Smooth muscle cell (in vitro differentiated cells): ENCODE results near the gene MAB21L1. TPM values are rescaled to one million over a fixed set of nuclear protein-coding genes. Genes with fewer than 3 reads are reported as not detected.
A peak's percentile ranks its signal among the peaks of the same experiment; 100 is the strongest.

ENCODE experiments used
- DNase-seq: peaks from one replicate; lab custom pipeline; 2025; ENCODE audit not compliant: unreplicated experiment; lab: John Stamatoyannopoulos, UW
- H2AFZ ChIP-seq: fragments of 200-600 bp; sonication (generic); 2 replicates; pipeline ENCODE4 v1.6.0; 2016; ENCODE audit warnings: antibody characterized with exemption, low read depth, mild to moderate bottlenecking
- H3F3A ChIP-seq: fragments of 200-600 bp; sonication (generic); 2 replicates; pipeline ENCODE4 v1.6.0; 2017; ENCODE audit warnings: antibody characterized with exemption, low read depth
- H3K27ac ChIP-seq: fragments of 200-600 bp; sonication (generic); 2 replicates; pipeline ENCODE4 v1.5.1; 2016; ENCODE audit warnings: low read depth, mild to moderate bottlenecking
- H3K27me3 ChIP-seq: fragments of 200-600 bp; sonication (generic); 2 replicates; pipeline ENCODE4 v1.6.1; 2016; ENCODE audit warnings: low read depth, mild to moderate bottlenecking
- H3K36me3 ChIP-seq: fragments of 200-600 bp; sonication (generic); 2 replicates; pipeline ENCODE4 v1.5.1; 2016; ENCODE audit warnings: low read depth
- H3K4me1 ChIP-seq: fragments of 200-600 bp; sonication (generic); 2 replicates; pipeline ENCODE4 v1.5.1; 2016; ENCODE audit warnings: low read depth
- H3K4me2 ChIP-seq: fragments of 200-600 bp; sonication (generic); 2 replicates; pipeline ENCODE4 v1.6.0; 2016; ENCODE audit warnings: mild to moderate bottlenecking
- H3K4me3 ChIP-seq: fragments of 200-600 bp; sonication (generic); 2 replicates; pipeline ENCODE4 v1.5.1; 2016; ENCODE audit warnings: mild to moderate bottlenecking
- H3K79me2 ChIP-seq: fragments of 200-600 bp; sonication (generic); 2 replicates; pipeline ENCODE4 v1.6.0; 2016; ENCODE audit warnings: low read depth, mild to moderate bottlenecking
- H3K9ac ChIP-seq: fragments of 200-600 bp; sonication (generic); 2 replicates; pipeline ENCODE4 v1.6.0; 2016; ENCODE audit warnings: low read depth
- H3K9me3 ChIP-seq: fragments of 200-600 bp; sonication (generic); replicated peaks from 2 replicates; pipeline ENCODE4 v1.5.1; 2016; ENCODE audit warnings: low read depth
- H4K20me1 ChIP-seq: fragments of 200-600 bp; sonication (generic); 2 replicates; pipeline ENCODE4 v1.6.0; 2016; ENCODE audit warnings: low read depth
- WGBS: methylation state at CpG from one replicate; pipeline ENCODE4 v1.1.7; 2016; ENCODE audit warnings: low lambda C conversion rate; 5-methylcytosine and 5-hydroxymethylcytosine counted together
- polyA plus RNA-seq: library from polyadenylated mRNA; unstranded; fragments of >200 nt; fragmentation: Nextera tagmentation; extraction: Ambion mirVana; gene quantifications from 2 replicates; pipeline ENCODE4 v1.2.1, GENCODE V29; 2016
- total RNA-seq: library from RNA; depleted of rRNA; stranded (reverse); fragments of >200 nt; gene quantifications from 2 replicates; pipeline ENCODE4 v1.2.3, GENCODE V29; 2014
- TF ChIP-seq, protein P1 (sequence below): fragments of 200-600 bp; sonication (generic); IDR thresholded peaks from 2 replicates; pipeline ENCODE4 v1.5.1; 2017; ENCODE audit warnings: borderline replicate concordance, mild to moderate bottlenecking, antibody characterized with exemption; ENCODE audit not compliant: insufficient read depth, poor library complexity, severe bottlenecking

The MAB21L1 gene
- total and polyA plus RNA-seq, 2 experiments from 2014 or later = 0.18 TPM; not detected in 1

GRCh38 chr13:35482527-35482926, 6.0 kb upstream of the MAB21L1 start:
- H3K36me3 ChIP-seq = no peaks in the 10 kb centered on the region
- no peak overlapping the region for H3K9ac ChIP-seq
- H3K4me1 ChIP-seq = peaks cover 8% of the 10 kb centered on the region
- TF ChIP-seq, protein P1, sequence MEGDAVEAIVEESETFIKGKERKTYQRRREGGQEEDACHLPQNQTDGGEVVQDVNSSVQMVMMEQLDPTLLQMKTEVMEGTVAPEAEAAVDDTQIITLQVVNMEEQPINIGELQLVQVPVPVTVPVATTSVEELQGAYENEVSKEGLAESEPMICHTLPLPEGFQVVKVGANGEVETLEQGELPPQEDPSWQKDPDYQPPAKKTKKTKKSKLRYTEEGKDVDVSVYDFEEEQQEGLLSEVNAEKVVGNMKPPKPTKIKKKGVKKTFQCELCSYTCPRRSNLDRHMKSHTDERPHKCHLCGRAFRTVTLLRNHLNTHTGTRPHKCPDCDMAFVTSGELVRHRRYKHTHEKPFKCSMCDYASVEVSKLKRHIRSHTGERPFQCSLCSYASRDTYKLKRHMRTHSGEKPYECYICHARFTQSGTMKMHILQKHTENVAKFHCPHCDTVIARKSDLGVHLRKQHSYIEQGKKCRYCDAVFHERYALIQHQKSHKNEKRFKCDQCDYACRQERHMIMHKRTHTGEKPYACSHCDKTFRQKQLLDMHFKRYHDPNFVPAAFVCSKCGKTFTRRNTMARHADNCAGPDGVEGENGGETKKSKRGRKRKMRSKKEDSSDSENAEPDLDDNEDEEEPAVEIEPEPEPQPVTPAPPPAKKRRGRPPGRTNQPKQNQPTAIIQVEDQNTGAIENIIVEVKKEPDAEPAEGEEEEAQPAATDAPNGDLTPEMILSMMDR = no peak
- 83% methylated on average over 1 of the region's 1 CpG for WGBS
- peaks cover 75% of the 10 kb centered on the region for H3K27me3 ChIP-seq
- H2AFZ ChIP-seq = no peak overlapping the region
- no peak overlapping the region for H3K27ac ChIP-seq
- no peaks in the 10 kb centered on the region for H3K79me2 ChIP-seq
- peak overlapping the region; percentile 1 for H3K4me3 ChIP-seq
- H3F3A ChIP-seq = no peaks in the 10 kb centered on the region
- H4K20me1 ChIP-seq = peaks cover 17% of the 10 kb centered on the region
- H3K4me2 ChIP-seq = no peak overlapping the region
- H3K9me3 ChIP-seq = no peaks in the 10 kb centered on the region
- no peak for DNase-seq

GRCh38 chr13:35481777-35482176, 5.3 kb upstream of the MAB21L1 start:
- Histone ChIP-seq H3K9ac (no peak overlapping the region), H3K79me2 (no peaks in the 10 kb centered on the region), H3K4me3 (peak overlapping the region; percentile 6), H3K36me3 (no peaks in the 10 kb centered on the region), H3K9me3 (no peaks in the 10 kb centered on the region), H3K4me1 (peaks cover 8% of the 10 kb centered on the region), H3K4me2 (no peak overlapping the region), H3K27me3 (peaks cover 82% of the 10 kb centered on the region), H3K27ac (no peak overlapping the region), H4K20me1 (peaks cover 24% of the 10 kb centered on the region), H3F3A (no peaks in the 10 kb centered on the region), H2AFZ (no peak overlapping the region)
- TF ChIP-seq, protein P1 = no peak
- 75% methylated on average over 2 of the region's 2 CpGs for WGBS
- DNase-seq = no peak

DNA sequence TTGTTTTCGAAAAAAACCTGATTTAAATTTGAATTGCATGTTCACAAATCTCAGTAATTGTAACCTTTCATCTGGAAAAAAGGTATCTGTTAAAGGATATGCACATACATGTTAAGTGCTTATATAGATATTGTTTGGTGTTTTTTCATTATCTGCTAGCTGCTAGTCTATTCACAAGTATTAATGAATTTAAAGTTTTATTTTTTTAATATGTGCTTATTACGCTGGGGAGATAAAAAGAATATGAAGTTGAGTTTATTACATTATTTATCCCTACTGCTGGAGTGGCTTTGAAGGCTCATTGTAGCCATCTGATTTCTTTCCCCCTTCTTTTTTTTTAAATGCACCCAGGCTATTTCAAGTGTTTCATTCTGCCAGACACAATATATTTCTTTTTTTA, 3.9 kb upstream of the MAB21L1 start:
- H3K9me3 ChIP-seq = no peaks in the 10 kb centered on the region
- peaks cover 18% of the 10 kb centered on the region for H3K4me1 ChIP-seq
- WGBS = 68% methylated on average over 2 of the region's 2 CpGs
- H3F3A ChIP-seq = no peaks in the 10 kb centered on the region
- H4K20me1 ChIP-seq = peaks cover 38% of the 10 kb centered on the region
- H3K36me3 ChIP-seq = no peaks in the 10 kb centered on the region
- H3K79me2 ChIP-seq = no peaks in the 10 kb centered on the region
- peak overlapping the region; percentile 6 for H3K4me3 ChIP-seq
- H3K27ac ChIP-seq = no peak overlapping the region
- no peak for DNase-seq
- peaks cover 91% of the 10 kb centered on the region for H3K27me3 ChIP-seq
- TF ChIP-seq, protein P1 = no peak
- no peak overlapping the region for H3K9ac ChIP-seq
- no peak overlapping the region for H2AFZ ChIP-seq
- no peak overlapping the region for H3K4me2 ChIP-seq

DNA sequence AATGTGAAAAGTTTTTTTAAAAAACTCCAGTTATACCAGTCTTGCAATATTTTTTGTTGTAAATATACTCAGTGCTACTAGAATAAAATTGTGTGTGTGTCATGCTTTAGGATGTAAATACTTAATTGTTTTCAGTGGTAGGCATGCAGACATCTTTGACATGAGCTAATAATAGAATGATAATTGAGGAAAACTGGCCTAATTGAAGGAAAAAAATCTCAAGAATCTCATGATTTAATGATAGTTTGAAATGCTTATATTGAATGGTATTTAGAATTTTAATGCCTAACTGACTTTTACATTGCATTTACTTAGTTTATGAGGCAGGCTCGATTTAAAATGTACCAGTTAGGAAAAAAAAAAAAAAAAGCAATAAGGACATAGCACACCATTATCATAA, 3.2 kb upstream of the MAB21L1 start:
- WGBS = 69% methylated on average over 1 of the region's 1 CpG
- no peak overlapping the region for H3K27ac ChIP-seq

More for the DNA sequence above, 3.2 kb upstream of the MAB21L1 start:
- Histone ChIP-seq H3K27me3 (peaks cover 91% of the 10 kb centered on the region), H3K9me3 (no peaks in the 10 kb centered on the region), H3K36me3 (no peaks in the 10 kb centered on the region), H3K9ac (no peak overlapping the region), H3K4me2 (no peak overlapping the region), H2AFZ (no peak overlapping the region), H3F3A (no peaks in the 10 kb centered on the region), H3K4me3 (peak overlapping the region; percentile 6), H3K79me2 (no peaks in the 10 kb centered on the region), H3K4me1 (peaks cover 25% of the 10 kb centered on the region), H4K20me1 (peaks cover 44% of the 10 kb centered on the region)
- TF ChIP-seq, protein P1 = no peak
- no peak for DNase-seq
